Kidney (tissue), 19 donors: ENCODE data around the gene SPDYE18. TPM values are rescaled to one million over a fixed set of nuclear protein-coding genes. Genes with fewer than 3 reads are reported as not detected.
"Not testable (repeated sequence)": the region's sequence is repeated elsewhere in the genome, so short reads cannot be mapped to it uniquely, and the experiment has no call there.

Experiments used
- DNase-seq, 5 donors: peaks; one replicate each; pipeline ENCODE4 v3.0.0-alpha.2; 2013 to 2020
- FAIRE-seq: peaks from 2 replicates; lab custom pipeline; 2012; peaks lifted over from hg19 to GRCh38; lab: Jason Lieb, UNC
- H3K27ac ChIP-seq, 2 donors: one replicate each; pipeline ENCODE4 v1.7.0; 2013; ENCODE audit warnings: low read depth in 2 of 2, low read length in 2 of 2, inconsistent platforms in 1 of 2
- H3K27me3 ChIP-seq: one replicate; pipeline ENCODE4 v1.7.1; 2013; ENCODE audit warnings: low read length, inconsistent platforms; ENCODE audit not compliant: control insufficient read depth, insufficient read depth
- H3K36me3 ChIP-seq, 3 donors: one replicate each; pipeline versions ENCODE4 v1.7.0 to v1.7.1; 2013; ENCODE audit warnings: low read length in 3 of 3, control low read depth in 1 of 3, inconsistent platforms in 1 of 3; ENCODE audit not compliant: insufficient read depth in 3 of 3, control insufficient read depth in 2 of 3
- H3K4me1 ChIP-seq, 3 donors: one replicate each; pipeline versions ENCODE4 v1.7.0 to v1.7.1; 2013; ENCODE audit warnings: low read length in 3 of 3, inconsistent platforms in 1 of 3, low read depth in 1 of 3; ENCODE audit not compliant: control insufficient read depth in 2 of 3, insufficient read depth in 2 of 3
- H3K4me3 ChIP-seq, 3 donors: one replicate each; pipeline versions ENCODE4 v1.7.0 to v1.8.1; 2013; ENCODE audit warnings: low read length in 3 of 3, control low read depth in 1 of 3, inconsistent platforms in 1 of 3
- H3K9ac ChIP-seq, 3 donors: one replicate each; pipeline versions ENCODE4 v1.7.0 to v1.7.1; 2013; ENCODE audit warnings: low read length in 3 of 3, control low read depth in 1 of 3, inconsistent platforms in 1 of 3
- H3K9me3 ChIP-seq, 3 donors: one replicate each; pipeline versions ENCODE4 v1.7.0 to v1.7.1; 2013; ENCODE audit warnings: low read length in 3 of 3, control low read depth in 1 of 3, inconsistent platforms in 1 of 3; ENCODE audit not compliant: control insufficient read depth in 2 of 3, insufficient read depth in 1 of 3
- intact Hi-C: fragments of 100-400 bp; cut with DNase I; formaldehyde crosslinking; loops from one replicate; pipeline ENCODE4 v1.11.1; 2022
- long read RNA-seq, 10 donors: library from polyadenylated mRNA in 1 of 10; unstranded in 1 of 10; transcript quantifications; one replicate each; pipeline ENCODE4 v2.0.0 and lab custom pipeline, GENCODE V29; 2021 to 2026
- polyA plus RNA-seq: library from polyadenylated mRNA; stranded (reverse); fragments of 350-450 nt; fragmentation: Illumina TruSeq; extraction: RNeasy Lipid Tissue Mini Kit (QIAGEN cat#74804); gene quantifications from one replicate; pipeline ENCODE4 v1.2.3, GENCODE V29; 2014; ENCODE audit warnings: low read depth, low replicate concordance; ENCODE audit not compliant: insufficient read depth
- total RNA-seq: library from RNA; stranded (reverse); fragmentation: NEBNext Ultra II Directional; extraction: Animal tissue kit (Norgen Biotek cat#: 25700); gene quantifications from one replicate; pipeline ENCODE4 v1.2.1, GENCODE V29; 2021
- donor health status: control.
- donor health status: control.
- donor health status: DM: yes; HTN: yes; CAD: no.
- donor health status: Normal renal cell carcinoma (clear cell type).

SPDYE18 gene, protein sequence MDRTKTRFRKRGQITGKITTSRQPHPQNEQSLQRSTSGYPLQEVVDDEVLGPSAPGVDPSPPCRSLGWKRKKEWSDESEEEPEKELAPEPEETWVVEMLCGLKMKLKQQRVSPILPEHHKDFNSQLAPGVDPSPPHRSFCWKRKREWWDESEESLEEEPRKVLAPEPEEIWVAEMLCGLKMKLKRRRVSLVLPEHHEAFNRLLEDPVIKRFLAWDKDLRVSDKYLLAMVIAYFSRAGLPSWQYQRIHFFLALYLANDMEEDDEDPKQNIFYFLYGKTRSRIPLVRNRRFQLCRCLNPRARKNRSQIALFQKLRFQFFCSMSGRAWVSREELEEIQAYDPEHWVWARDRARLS
- total RNA-seq (1.8 TPM), polyA plus RNA-seq (not detected)
- long read RNA-seq, donor 1: 0 reads
- long read RNA-seq, donor 2: 0 reads
- long read RNA-seq, donor 3: 0 reads
- long read RNA-seq, donor 4: 0 reads
- long read RNA-seq, donor 5: 0 reads
- long read RNA-seq, donor 6: 0 reads
- long read RNA-seq, donor 7, partial matches to known transcripts: 1 of 6 reads
- long read RNA-seq, donor 7, other reads (novel, unspliced or antisense): 5 of 6 reads
- long read RNA-seq, donor 8: 0 reads
- long read RNA-seq, donor 9: 0 reads
- long read RNA-seq, donor 10: 0 reads

GRCh38 chr7:77062557-77062956 lies at the start of gene SPDYE18:
Gene SPDYE18, minus strand, starts transcription at chr7:77062558. Its CDS starts 2,046 bp downstream, at chr7:77060512.
- H3K4me3 ChIP-seq, DNase-seq, H3K27ac ChIP-seq, H3K9ac ChIP-seq, H3K27me3 ChIP-seq, intact Hi-C loops, FAIRE-seq, H3K36me3 ChIP-seq, H3K4me1 ChIP-seq, H3K9me3 ChIP-seq: not testable (repeated sequence)

DNA sequence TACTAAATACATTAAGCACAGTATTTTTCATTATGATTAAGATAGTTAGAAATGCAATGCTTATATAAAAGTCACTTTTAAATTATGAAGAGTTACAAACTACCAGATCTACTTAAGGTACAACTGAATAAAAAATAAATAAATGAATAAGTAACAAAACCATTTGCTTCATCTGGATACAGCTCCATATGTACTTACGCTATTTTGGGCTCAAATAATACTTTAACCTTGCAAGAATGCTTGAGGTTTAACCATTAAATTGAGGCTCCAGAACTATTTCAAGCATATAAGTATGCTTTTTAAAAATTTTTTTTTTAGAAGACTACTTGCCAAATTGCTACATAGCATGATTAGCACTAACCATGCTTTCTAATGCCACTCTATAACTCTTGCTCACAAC lies 46.0 kb upstream of the SPDYE18 start:
- DNase-seq, intact Hi-C loops, H3K27ac ChIP-seq, H3K9me3 ChIP-seq, H3K27me3 ChIP-seq, FAIRE-seq, H3K4me1 ChIP-seq, H3K4me3 ChIP-seq, H3K36me3 ChIP-seq, H3K9ac ChIP-seq: not testable (repeated sequence)

DNA sequence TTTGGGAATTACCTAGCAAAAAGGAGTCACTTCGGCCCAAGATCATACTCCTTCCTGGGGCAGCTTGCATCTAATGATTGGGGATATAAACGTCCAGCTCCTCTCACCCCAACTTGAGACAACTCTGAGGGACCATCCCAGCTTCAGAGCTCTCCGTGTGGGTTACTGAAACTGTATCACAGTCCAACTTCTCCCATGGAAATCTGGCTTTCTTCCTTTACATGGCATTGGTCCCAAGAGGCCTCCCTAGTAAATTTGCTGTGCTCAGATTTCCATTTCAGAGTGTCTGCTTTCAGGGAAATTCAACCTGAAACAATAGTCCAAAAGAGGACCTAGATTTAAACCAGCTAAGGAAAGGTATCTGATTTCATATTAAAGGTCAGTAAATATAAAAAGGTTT lies 45.3 kb upstream of the SPDYE18 start:
- DNase-seq, H3K27me3 ChIP-seq, H3K9me3 ChIP-seq, H3K9ac ChIP-seq, H3K4me1 ChIP-seq, H3K27ac ChIP-seq, H3K4me3 ChIP-seq, FAIRE-seq, intact Hi-C loops, H3K36me3 ChIP-seq: not testable (repeated sequence)

DNA sequence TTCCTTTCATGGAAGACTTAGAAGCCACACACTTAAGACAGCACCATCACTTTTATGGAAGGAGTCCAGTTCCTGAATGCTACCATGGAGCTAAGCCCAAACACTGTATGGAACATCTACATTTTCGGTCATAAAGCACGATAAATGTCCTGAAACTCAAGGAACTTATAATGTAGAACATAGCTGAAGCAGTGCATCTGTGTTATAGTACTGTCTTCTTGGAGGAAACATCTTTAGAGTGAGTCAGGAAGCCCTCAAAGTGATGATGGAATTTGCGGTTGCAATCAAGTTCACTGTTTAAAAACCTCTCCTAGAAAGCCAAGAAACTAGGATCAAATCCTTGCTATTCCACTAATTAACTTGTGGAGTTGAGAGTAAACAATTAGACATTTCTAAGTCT lies 43.5 kb upstream of the SPDYE18 start:
- H3K4me3 ChIP-seq, H3K27me3 ChIP-seq, H3K27ac ChIP-seq, intact Hi-C loops, H3K9me3 ChIP-seq, FAIRE-seq, H3K36me3 ChIP-seq, H3K9ac ChIP-seq, H3K4me1 ChIP-seq, DNase-seq: not testable (repeated sequence)

GRCh38 chr7:77102671-77103070 lies 40.3 kb upstream of the SPDYE18 start:
- H3K4me3 ChIP-seq, H3K36me3 ChIP-seq, H3K4me1 ChIP-seq, H3K9ac ChIP-seq, H3K27ac ChIP-seq, DNase-seq, FAIRE-seq, intact Hi-C loops, H3K9me3 ChIP-seq, H3K27me3 ChIP-seq: not testable (repeated sequence)

DNA sequence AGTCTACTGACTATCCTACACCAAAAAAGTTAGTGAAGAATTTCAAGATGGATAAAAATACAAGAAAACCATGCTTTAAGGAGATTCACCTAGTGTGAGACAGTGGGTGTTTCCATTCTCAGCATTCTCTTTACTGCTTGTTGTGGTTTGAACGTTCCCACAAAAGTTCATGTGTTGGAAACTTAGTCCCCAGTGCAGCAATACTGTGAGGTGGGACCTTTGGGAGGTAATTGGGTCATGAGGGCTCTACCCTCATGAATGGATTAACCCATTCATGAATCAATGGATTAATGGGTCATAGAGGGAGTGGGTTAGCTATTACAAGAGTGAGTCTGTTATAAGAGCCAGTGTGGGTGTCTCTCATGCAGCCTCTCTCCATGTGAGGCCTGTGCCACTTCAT lies 38.8 kb upstream of the SPDYE18 start:
- H3K27me3 ChIP-seq, H3K4me1 ChIP-seq, DNase-seq, H3K36me3 ChIP-seq, intact Hi-C loops, H3K9ac ChIP-seq, H3K9me3 ChIP-seq, H3K27ac ChIP-seq, FAIRE-seq, H3K4me3 ChIP-seq: not testable (repeated sequence)

- H3K36me3 ChIP-seq, H3K4me3 ChIP-seq, H3K27ac ChIP-seq, H3K9me3 ChIP-seq, DNase-seq, intact Hi-C loops, H3K9ac ChIP-seq, H3K4me1 ChIP-seq, H3K27me3 ChIP-seq, FAIRE-seq: not testable (repeated sequence)
These were observed 38.1 kb upstream of the SPDYE18 start for GRCh38 chr7:77100501-77100900.

GRCh38 chr7:77092301-77092700 lies 29.9 kb upstream of the SPDYE18 start:
- H3K36me3 ChIP-seq, H3K9me3 ChIP-seq, H3K27me3 ChIP-seq, H3K27ac ChIP-seq, intact Hi-C loops, H3K4me3 ChIP-seq, H3K4me1 ChIP-seq, H3K9ac ChIP-seq: not testable (repeated sequence)
- FAIRE-seq (peak; percentile 90), DNase-seq (peak in 1 of 5 donors; percentile 19)
